Epithelial cell of esophagus (primary cell): ENCODE measurements around the gene GPR61.

Experiments
- DNase-seq: peaks from one replicate; pipeline ENCODE4 v3.0.0; 2010; ENCODE audit warnings: low read depth
- H3K4me3 ChIP-seq: 2 replicates; pipeline ENCODE4 v1.5.1; 2011; ENCODE audit warnings: mild to moderate bottlenecking, low read length, control low read depth
- TF ChIP-seq, protein P1 (sequence below): IDR thresholded peaks from 2 replicates; pipeline ENCODE4 v1.5.1; 2011; ENCODE audit warnings: low read depth, mild to moderate bottlenecking, low read length, control low read depth, inconsistent platforms; ENCODE audit not compliant: insufficient read depth; ENCODE audit errors: missing control alignments

Gene GPR61

DNA sequence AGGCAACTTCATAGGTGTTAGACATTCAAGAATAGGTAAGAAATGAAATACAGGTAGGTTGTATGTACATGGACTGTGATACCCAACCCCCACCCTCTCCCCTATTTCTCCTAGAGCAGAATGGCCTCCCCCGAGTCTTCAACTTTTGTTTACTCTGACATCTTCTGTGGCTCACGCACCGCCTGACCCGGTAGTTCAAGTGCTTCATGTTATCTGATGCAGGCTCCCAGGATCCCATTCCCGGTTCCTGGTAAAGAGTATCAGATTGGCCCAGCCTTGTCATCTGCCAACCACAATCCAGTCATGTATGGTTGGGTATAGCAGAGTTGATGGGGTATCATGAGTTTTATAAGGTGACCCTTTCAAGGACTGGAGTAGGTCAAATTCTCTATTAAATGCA is 17.8 kb downstream of the GPR61 start:
- TF ChIP-seq, protein P1, sequence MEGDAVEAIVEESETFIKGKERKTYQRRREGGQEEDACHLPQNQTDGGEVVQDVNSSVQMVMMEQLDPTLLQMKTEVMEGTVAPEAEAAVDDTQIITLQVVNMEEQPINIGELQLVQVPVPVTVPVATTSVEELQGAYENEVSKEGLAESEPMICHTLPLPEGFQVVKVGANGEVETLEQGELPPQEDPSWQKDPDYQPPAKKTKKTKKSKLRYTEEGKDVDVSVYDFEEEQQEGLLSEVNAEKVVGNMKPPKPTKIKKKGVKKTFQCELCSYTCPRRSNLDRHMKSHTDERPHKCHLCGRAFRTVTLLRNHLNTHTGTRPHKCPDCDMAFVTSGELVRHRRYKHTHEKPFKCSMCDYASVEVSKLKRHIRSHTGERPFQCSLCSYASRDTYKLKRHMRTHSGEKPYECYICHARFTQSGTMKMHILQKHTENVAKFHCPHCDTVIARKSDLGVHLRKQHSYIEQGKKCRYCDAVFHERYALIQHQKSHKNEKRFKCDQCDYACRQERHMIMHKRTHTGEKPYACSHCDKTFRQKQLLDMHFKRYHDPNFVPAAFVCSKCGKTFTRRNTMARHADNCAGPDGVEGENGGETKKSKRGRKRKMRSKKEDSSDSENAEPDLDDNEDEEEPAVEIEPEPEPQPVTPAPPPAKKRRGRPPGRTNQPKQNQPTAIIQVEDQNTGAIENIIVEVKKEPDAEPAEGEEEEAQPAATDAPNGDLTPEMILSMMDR: no peak
- no peak overlapping the region for H3K4me3 ChIP-seq
- no peak for DNase-seq

DNA sequence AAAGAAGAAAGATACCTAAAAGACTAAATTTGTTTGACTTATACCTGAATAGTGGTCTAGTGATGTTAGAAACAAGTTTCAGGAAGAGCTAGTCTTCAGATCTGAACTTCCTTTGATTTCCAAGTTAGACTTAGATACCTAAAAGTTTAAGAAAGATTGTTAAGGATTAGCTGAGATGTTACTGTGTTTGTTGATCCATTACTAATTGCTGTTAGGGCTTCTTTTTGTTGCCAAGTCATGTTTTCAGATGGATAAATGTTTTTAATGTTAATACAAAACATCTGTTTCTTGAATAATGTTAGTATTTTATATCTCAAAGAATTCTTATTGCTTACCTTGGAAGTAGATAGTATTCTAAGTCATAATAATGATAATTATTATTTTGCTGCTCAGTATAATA is 20.3 kb downstream of the GPR61 start:
- TF ChIP-seq, protein P1: no peak
- no peak overlapping the region for H3K4me3 ChIP-seq
- no peak for DNase-seq

DNA sequence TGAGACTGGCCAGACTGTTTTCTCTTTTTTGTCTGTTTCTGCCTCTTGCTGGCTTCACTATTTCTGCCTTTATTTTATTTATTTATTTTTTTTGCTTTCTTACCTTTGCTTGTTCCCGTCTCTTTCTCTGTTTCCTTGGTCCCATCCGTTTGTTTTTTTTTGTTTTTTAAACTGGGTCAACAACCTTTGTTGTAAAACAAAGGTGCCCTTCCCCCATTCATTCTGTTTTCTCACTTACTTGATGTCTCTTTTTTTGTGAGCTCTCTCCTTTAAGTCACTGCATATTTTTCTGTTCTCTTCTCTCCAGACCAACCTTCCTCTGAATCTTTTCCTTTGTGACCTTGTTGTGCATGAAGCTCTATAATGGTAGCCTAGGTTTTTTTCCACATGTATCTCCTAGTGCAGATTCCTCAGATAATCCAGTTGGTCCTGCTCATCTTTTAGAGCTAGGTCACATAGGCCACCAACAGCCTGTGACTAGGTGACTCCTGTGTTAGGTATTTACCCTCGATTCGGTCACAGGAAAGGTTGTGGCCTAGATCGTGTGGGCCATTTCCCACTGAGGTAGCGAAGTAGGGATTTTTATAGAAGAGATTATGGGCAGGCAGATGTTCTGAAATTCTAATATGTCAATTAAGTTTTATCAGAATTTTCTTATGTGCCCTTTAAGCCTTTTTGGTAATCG is 24.7 kb downstream of the GPR61 start:
- no peak overlapping the region for H3K4me3 ChIP-seq
- TF ChIP-seq, protein P1: no peak
- DNase-seq: no peak

DNA sequence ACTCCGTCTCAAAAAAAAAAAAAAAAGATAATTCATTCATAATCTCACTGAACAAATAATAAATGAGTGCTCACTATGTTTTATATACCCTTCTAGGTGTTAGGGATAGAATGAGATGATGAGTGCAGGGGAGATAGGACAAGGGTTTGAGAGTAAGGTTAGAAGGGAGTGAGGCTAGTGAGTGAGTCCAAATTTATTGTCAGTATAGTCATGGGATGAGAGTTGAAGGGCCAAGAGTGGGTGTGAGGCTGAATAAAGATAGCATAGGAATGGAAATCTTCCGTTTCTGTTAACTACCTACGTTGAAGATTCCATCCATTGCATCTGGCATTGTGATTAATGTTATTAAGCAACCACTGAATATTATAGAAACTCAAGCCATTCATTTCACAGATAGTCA is 25.6 kb downstream of the GPR61 start:
- DNase-seq: no peak
- no peak overlapping the region for H3K4me3 ChIP-seq
- TF ChIP-seq, protein P1: no peak

DNA sequence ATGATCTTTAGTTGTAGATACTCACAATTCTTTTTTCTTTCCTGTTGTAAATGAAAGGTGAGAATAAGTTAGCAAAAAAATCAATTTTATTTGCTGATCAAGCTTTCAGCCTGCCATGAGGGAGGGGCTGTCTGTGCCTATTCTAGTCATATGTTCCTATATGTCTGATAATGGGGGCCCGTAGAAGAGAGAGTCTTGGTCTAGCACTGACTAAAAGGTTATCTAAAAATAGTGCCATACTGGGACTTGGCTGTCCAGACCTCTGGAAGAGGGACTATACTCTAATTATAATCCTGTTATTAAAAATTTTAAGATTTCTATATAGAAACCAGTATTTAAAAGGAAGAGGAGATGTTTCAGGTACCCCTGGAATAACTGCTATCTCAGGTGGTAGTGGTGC is 27.3 kb downstream of the GPR61 start:
- DNase-seq: no peak
- no peak overlapping the region for H3K4me3 ChIP-seq
- TF ChIP-seq, protein P1: no peak

DNA sequence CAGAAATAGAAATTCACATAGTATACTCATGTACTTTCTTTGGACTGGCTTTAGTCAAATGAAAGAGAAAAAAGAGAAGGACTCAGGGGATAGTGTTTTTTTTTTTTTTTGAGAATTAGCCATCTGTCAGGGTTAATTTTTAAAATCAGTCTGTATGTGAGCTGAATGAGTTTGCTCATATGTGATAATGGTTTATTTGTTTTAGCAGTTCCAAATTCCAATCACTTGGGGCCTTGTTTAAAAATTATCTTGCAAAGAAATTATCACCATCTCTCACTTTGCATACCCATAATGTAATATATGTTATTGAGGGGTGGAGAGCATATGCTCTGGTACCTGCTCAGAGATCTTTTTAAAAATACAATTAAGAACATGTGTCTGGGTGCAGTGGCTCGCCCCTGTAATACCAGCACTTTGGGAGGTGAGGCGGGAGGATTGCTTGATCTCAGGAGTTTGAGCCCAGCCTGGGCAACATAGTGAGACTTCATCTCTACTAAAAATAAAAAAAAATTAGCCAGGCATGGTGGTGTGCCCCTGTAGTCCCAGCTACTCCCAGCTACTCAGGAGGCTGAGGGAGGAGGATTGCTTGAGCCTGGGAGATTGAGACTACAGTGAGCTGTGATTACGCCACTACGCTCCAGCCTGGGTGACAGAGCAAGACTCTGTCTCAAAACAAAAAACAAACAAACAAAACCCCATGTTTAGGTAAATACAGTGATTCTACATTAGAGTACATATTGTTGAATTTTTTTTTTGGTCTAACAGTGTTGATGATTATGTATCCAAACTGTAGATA is 28.4 kb downstream of the GPR61 start:
- TF ChIP-seq, protein P1: no peak
- H3K4me3 ChIP-seq: no peak overlapping the region
- DNase-seq: no peak
